GM18526 (cell line): ENCODE measurements around the gene PRR36.

Source experiments
- POLR2A ChIP-seq: IDR thresholded peaks from 3 replicates; pipeline ENCODE4 v1.6.1; 2011; ENCODE audit not compliant: insufficient read length; ENCODE audit errors: extremely low read depth

The PRR36 gene

DNA sequence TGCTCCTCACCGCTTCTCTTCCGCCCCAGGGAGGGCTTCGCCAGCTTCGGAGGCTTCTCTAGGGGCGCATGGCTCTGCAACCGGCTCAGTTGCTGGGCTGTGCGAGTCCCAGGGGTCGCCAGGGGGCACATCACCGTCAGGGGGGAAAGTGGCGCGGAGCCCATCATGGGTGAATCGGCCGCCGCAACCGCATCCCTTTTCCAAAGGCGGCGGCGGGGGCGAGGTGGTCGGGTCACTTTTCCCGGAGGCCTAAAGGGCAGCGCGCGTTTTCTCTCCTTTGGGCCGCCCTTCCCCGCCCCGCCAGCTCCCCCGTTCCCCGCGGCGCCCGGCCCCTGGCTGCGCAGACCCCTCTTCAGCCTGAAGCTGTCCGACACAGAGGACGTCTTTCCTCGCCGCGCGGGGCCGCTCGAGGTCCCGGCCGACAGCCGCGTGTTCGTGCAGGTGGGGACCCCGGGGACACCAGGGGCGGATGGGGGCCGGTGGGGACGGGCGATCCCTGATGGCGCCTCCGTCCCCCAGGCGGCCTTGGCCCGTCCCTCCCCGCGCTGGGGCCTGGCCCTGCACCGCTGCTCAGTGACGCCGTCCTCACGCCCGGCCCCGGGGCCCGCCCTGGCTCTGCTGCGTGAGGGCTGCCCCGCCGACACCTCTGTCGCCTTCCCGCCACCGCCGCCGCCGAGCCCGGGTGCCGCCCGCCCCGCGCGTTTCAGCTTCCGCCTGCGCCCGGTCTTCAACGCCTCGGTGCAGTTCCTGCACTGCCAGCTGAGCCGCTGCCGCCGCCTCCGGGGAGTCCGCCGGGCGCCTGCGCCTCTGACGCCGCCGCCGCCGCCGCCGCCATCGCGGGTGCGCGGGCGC is 42.1 kb upstream of the PRR36 start:
- TF ChIP-seq POLR2A, result no peak

DNA sequence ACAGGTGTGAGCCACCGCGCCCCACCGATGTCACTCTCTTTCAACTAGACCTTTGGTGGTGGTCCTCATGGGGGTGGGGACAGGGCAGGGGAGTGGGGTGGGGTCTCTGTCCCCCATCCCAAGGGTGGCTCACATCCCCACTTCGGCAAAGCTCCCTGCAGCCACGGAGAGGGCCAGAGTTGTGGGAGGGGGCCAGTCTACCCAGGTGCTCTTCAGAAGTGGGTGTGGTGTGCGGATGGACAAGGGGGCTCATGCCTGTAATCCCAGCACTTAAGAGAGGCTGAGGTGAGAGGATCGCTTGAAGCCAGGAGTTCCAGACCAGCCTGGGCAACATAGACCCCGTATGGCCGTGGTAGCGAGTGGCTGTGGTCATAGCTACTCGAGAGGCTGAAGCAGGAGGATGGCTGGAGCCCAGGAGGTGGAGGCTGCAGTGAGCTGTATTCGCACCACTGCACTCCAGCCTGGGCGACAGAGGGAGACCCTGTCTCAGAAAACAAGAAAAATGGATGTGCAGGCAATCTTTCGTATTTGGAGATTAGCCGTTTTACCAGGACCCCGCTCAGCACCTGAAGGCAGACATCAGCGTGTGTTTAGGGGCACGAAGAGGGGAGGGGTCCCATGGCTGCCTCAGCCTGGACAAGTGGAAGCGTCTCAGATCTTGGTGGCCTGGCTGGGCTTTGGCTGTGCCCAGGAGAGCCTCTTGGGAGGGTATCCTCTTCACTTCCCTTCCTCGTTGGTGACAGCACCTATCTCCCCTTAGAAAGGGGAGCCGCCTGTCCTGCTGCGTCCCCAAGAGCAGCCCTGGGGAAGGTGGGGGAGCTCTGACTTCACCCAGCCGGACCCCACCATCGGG is 41.3 kb upstream of the PRR36 start:
- TF ChIP-seq POLR2A, result no peak

DNA sequence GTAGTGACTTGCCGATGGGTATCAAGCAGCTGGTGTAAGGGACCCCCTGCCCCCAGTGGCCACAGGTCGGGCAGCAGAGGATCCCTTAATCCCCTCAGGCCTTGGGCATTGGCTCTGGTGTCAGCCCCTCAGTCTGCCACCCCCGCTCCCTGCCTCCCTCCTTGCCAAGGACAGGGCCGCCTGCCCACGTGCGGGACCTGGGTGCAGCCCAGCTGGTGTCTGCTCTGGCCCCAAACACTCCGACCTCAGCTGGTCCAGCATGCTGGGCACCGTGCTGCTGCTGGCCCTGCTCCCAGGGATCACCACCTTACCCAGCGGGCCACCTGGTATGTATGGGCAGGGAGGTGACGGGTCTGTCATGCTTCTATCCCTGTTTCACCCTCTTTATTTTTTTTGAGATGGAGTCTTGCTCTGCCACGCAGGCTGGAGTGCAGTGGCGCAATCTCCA is 40.4 kb upstream of the PRR36 start, which contains the start of gene TGFBR3L:
Gene TGFBR3L (plus strand): TSS at position 233 of the 448 bp plus-strand sequence.
- TF ChIP-seq POLR2A, result no peak

DNA sequence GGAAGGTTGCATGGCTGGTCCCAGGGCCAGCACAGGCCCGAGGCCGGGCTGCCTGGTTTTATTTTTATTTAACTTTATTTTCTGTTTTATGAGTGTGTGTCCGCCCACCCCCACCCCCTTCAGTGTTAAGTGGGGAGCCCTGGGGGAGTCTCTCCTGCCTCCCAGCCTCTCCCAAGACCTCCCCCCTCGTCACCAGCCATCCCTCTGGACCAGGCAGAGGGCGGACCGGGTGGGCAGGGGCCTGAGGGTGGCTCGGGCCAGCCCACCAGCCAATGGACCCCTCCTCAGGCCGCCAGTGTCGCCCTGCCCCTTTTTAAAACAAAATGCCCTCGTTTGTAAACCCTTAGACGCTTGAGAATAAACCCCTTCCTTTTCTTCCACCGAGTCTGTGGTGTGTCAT is 39.9 kb upstream of the PRR36 start:
- no peak for TF ChIP-seq POLR2A

DNA sequence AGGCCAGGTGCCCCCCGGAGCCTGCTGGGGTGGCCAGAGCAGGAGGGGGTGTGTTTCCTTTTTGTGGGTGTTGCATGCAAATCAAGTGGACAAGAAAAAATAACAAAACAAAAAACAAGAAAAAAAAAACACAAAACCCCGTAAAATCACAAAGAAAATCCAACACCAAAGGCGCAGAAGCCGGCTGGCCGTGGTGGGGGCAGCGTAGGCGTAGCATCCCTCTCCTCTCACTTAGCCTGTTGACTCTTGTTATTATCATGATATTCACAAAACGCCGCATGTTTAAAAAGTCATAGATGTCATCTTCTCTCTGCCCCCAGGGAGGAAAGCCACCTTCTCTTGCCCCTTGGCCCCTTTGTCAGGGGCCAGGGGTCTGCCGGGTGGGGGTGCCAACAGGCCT is 39.5 kb upstream of the PRR36 start:
- no peak for TF ChIP-seq POLR2A

DNA sequence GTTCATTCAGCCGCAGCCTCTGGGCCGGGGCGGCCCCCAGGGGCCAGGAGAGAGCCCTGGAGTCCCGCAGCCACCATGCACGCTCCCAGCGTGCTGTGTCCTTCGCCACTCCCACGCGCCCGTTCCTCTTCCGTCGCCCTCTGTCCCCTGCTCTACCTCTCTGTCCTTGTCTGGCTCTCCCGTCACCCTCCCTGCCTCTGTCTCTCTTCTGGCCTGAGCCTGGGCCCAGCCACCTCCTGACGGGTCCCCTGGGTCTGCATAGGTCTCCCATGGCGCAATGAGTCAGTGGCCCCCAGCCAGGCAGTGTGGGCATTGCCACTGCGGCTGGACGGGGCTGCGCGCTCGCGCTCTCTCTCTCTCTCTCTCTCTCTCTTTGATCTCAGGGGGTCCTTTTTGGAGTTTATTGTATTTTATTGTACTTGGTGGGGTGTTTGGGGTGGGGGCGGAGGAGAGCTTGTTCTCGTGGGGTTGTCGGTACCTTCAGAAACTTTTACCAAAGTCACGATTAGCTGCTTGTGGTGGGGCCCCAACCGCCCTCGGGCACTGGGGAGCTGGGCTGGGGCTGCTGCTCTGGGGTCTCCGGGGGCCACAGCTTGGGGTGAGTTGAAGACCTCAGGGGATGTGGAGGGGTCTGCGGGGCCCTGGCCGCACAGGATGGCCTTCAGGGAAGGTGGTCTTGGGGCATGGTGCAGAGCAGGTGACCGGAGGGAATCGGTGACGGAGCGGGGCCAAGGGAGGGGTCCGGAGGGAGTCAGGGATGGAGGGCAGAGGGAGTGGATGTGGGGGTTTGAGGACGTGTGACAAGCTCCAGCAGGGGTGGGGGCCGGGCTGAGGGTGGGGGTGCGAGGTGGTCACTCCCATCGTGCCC is 38.7 kb upstream of the PRR36 start:
- no peak for TF ChIP-seq POLR2A

DNA sequence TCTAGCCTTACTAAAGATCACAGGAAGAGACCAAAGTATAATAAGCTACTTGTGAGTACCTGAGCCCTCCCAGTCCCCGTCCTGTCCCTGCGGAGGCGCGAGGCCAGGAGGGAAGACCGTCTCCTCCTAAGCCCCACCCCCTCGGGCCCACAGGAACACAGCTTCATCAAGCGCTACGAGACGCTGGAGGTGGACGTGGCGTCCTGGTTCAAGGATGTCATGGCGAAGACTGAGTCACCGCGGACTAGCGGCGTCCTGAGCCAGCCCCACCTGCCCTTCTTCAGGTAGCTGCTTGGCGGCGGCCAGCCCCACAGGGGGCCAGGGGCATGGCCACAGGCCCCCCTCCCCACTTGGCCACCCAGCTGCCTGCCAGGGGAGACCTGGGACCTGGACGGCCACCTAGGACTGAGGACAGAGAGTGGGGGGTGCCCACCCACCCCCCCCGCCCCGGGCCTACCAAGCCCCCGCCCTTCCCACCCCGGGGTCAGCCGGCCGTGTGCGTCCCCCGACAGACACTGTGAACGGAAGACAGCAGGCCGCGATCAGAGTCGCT is 38.0 kb upstream of the PRR36 start:
- no peak for TF ChIP-seq POLR2A

DNA sequence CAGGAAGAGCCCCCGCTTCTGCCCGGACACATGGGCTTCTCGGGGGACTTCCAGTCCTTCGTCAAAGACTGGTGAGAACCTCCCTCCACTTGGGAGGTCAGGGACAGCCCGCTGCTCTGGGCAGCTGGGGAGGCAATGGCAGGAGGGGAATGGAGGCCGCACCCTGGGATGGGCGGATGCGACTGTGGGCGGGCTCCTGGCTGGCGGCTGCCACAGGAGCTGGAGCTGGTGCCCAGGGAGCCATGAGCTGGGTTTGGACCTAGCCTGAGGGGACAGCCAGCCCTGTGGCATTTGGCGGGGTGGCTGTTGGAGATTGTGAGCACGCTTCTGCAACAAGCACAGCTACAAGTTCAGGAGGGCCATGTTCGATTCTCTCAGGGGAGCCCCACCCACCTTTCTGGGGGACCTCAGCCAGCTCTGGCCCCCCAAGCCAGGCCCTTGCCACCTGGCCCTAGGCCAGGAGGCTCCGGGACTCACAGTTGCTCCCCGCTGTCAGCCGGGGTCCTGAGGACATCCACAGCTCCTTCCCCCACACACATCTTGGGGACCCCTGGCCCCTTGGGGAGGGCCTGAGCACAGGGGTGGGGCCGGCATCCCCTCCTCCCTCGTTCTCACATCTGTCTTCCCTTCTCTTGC is 37.4 kb upstream of the PRR36 start:
- TF ChIP-seq POLR2A, result no peak

DNA sequence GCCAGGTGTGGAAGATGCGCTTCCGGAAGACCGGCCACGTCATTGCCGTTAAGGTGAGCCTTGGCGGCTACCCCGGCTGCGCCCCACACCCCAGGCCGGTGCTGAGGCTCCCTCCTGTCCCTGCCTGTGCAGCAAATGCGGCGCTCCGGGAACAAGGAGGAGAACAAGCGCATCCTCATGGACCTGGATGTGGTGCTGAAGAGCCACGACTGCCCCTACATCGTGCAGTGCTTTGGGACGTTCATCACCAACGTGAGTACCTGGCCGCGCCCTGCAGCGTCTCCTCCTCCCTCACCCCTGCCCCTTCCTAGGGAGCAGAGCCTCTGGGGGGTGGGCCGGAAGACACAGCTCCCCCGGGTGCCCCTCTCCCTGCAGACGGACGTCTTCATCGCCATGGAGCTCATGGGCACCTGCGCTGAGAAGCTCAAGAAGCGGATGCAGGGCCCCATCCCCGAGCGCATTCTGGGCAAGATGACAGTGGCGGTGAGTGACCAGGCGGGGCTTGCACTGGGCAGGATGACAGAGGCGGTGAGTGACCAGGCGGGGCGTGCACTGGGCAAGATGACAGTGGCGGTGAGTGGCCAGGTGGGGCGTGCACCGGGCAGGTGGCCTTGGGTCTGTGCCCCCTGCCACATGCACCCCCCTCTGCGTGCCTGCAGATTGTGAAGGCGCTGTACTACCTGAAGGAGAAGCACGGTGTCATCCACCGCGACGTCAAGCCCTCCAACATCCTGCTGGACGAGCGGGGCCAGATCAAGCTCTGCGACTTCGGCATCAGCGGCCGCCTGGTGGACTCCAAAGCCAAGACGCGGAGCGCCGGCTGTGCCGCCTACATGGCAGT is 36.4 kb upstream of the PRR36 start:
- no peak for TF ChIP-seq POLR2A

DNA sequence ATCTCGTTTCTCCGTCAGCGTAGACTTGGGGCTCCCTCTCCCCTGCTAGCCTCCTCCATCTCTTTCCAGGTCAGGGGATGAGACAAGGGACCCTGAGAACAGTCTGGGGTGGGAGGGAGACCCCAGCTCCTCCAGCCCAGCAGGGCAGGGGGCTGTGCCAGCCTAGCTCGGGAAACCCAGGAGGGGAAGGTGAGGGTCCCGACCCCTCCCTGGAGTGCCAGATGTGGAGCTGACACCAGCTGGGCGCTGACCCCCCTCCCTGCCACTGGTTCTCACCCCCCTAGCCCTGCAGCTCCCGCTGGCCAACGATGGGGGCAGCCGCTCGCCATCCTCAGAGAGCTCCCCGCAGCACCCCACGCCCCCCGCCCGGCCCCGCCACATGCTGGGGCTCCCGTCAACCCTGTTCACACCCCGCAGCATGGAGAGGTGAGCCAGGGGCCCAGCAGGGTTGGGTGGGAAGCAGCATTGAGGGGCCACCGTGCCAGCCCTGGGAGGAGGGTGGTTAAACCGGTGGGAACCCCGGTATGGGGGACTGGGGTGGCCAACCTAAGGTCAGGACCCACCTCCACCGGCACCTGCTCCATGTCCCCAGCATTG is 35.4 kb upstream of the PRR36 start:
- TF ChIP-seq POLR2A, result no peak

DNA sequence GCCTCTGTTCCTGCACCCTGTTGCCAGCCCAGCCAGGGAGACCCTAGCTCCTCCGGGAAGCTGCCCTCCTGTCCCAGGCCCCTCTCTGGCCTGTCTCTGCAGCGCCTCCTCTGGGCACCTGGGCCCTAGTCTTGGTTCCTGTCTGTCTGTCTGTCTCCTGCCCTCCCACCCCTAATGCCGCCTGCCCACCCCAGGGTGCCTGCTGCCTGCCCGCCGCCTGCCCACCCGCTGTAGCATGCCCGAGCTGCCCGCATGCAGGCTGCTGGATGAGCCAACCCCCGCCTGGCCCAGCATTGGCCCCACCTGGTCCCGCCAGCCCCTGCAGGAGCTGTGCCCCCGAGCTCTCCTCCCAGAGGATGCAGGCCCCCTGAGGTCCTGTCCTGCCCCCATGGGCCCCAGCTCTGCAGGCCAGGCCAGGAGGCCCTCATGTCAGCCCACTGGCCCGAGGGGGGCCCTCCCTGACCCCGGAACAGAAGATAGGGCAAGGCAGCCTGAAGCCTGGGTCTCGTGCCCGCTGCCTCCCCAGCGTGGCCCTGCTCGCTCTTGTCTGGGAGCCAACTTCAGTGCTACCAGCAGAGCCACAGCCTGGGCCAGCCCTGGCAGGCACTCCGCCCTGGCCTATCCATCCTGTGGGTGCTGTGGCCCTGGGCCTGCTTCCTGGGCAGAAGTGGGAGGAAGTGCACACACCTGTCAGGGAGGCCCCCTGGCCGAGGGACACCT is 34.7 kb upstream of the PRR36 start:
- no peak for TF ChIP-seq POLR2A

DNA sequence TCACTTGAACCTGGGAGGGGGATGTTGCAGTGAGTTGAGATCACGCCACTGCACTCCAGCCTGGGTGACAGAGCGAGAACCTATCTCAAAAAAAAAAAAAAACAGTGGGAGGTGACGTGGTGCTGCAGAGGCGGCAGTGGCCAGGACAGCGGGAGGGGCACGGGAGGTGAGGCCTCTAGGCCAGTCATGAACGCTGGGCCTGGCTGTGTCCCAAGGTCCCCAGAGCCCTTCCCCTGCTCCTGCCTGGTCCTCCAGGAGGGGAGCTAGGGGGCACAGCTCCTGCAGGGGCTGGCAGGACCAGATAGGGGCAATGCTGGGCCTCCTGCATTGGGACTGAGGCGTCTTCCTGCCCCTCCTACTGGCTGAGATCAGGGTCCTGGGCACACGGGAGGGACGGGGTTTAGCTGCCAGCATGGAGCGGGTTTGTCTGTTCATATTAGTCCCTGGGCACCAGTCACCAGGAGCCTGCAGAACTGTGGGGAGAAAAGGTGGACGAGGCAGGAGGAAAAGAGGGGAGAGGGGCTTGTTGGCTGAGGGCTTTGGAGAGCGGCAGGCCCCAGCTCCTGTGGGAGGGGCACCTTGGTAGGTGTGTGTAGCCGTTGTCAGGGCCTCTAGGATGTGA is 34.0 kb upstream of the PRR36 start:
- TF ChIP-seq POLR2A, result no peak

DNA sequence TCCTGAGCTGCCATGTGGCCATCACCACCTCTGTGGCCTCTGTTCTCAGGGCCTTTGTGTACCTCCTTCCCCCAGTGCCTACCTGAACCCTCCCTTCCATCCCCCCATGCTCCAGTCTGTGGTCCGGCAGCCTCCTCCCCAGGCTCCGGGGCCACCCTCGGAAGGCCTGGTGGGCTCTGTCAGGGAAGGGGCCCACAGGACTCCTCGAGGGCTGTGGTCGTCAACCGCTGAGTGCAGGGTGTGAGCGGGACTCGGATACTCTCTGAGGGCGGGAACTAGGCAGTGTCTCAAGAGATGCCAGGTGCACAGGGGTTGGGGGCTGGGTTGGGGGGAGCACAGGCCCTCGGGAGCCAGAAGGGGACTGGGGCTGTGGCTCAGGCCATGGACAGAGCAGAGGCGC is 33.4 kb upstream of the PRR36 start:
- no peak for TF ChIP-seq POLR2A
